Lower leg skin (tissue), 3 donors: ENCODE results near the gene PRG2.

Experiments
- POLR2A ChIP-seq, 2 donors: fragments of 450-650 bp; IDR thresholded peaks; one replicate each; pipeline ENCODE4 v1.6.1; 2016 to 2017; ENCODE audit warnings: antibody characterized with exemption in 2 of 2, mild to moderate bottlenecking in 1 of 2, moderate library complexity in 1 of 2
- TF ChIP-seq, protein P1 (sequence below), 3 donors: fragments of 450-650 bp; IDR thresholded peaks; one replicate each; pipeline ENCODE4 v1.5.1; 2016; ENCODE audit warnings: antibody characterized with exemption in 3 of 3, mild to moderate bottlenecking in 3 of 3, moderate library complexity in 2 of 3

DNA sequence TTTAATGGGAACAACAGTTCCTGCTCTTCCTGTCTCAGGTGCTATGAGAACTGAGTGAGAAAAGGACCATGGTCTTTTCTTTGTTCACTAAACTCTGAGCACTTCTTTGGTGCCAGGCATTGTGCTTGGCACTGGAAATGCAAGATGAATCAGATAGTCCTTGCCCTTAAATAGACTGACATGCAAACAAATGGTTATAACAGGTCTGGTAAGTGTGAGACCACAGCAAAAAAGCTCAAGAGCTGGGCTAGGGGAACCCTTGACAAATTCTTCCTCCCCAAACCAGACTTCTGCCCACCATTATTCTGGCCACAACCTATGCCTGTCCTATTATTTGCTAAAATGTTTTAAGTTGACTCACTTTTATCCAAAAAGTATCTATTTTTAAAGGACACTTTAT is 31.4 kb upstream of the PRG2 start:
- TF ChIP-seq, protein P1, sequence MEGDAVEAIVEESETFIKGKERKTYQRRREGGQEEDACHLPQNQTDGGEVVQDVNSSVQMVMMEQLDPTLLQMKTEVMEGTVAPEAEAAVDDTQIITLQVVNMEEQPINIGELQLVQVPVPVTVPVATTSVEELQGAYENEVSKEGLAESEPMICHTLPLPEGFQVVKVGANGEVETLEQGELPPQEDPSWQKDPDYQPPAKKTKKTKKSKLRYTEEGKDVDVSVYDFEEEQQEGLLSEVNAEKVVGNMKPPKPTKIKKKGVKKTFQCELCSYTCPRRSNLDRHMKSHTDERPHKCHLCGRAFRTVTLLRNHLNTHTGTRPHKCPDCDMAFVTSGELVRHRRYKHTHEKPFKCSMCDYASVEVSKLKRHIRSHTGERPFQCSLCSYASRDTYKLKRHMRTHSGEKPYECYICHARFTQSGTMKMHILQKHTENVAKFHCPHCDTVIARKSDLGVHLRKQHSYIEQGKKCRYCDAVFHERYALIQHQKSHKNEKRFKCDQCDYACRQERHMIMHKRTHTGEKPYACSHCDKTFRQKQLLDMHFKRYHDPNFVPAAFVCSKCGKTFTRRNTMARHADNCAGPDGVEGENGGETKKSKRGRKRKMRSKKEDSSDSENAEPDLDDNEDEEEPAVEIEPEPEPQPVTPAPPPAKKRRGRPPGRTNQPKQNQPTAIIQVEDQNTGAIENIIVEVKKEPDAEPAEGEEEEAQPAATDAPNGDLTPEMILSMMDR (IDR thresholded peaks at IDR 0.05) = no peak
- no peak for TF ChIP-seq POLR2A (IDR thresholded peaks at IDR 0.05)
